ENCODE data around the gene RASGRF2.

- TF ChIP-seq POLR2AphosphoS5 (IDR thresholded peaks at IDR 0.05) = no peak
- TF ChIP-seq, protein P1, sequence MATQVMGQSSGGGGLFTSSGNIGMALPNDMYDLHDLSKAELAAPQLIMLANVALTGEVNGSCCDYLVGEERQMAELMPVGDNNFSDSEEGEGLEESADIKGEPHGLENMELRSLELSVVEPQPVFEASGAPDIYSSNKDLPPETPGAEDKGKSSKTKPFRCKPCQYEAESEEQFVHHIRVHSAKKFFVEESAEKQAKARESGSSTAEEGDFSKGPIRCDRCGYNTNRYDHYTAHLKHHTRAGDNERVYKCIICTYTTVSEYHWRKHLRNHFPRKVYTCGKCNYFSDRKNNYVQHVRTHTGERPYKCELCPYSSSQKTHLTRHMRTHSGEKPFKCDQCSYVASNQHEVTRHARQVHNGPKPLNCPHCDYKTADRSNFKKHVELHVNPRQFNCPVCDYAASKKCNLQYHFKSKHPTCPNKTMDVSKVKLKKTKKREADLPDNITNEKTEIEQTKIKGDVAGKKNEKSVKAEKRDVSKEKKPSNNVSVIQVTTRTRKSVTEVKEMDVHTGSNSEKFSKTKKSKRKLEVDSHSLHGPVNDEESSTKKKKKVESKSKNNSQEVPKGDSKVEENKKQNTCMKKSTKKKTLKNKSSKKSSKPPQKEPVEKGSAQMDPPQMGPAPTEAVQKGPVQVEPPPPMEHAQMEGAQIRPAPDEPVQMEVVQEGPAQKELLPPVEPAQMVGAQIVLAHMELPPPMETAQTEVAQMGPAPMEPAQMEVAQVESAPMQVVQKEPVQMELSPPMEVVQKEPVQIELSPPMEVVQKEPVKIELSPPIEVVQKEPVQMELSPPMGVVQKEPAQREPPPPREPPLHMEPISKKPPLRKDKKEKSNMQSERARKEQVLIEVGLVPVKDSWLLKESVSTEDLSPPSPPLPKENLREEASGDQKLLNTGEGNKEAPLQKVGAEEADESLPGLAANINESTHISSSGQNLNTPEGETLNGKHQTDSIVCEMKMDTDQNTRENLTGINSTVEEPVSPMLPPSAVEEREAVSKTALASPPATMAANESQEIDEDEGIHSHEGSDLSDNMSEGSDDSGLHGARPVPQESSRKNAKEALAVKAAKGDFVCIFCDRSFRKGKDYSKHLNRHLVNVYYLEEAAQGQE (IDR thresholded peaks at IDR 0.05; ENCODE audit: borderline replicate concordance) = no peak
- no peak for TF ChIP-seq EZH2 (IDR thresholded peaks at IDR 0.05; ENCODE audit: borderline replicate concordance, insufficient read depth, low read length, poor library complexity, severe bottlenecking)
- TF ChIP-seq, protein P2, sequence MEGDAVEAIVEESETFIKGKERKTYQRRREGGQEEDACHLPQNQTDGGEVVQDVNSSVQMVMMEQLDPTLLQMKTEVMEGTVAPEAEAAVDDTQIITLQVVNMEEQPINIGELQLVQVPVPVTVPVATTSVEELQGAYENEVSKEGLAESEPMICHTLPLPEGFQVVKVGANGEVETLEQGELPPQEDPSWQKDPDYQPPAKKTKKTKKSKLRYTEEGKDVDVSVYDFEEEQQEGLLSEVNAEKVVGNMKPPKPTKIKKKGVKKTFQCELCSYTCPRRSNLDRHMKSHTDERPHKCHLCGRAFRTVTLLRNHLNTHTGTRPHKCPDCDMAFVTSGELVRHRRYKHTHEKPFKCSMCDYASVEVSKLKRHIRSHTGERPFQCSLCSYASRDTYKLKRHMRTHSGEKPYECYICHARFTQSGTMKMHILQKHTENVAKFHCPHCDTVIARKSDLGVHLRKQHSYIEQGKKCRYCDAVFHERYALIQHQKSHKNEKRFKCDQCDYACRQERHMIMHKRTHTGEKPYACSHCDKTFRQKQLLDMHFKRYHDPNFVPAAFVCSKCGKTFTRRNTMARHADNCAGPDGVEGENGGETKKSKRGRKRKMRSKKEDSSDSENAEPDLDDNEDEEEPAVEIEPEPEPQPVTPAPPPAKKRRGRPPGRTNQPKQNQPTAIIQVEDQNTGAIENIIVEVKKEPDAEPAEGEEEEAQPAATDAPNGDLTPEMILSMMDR (IDR thresholded peaks at IDR 0.05; ENCODE audit: poor library complexity, severe bottlenecking) = no peak
- TF ChIP-seq SMC3 (conservative IDR thresholded peaks at IDR 0.05; ENCODE audit: poor library complexity) = no peak
Observed at GRCh38 chr5:81233080-81233634, 273.0 kb downstream of the RASGRF2 start, which contains the start of gene CKMT2.
